HG03060 (cell line): Measurements from ENCODE around the gene ADAM19.

Experiments used
- ATAC-seq: cut with Tn5 transposase; IDR thresholded peaks from one replicate; pipeline ENCODE4 v1.9.1; 2021; ENCODE audit warnings: low read depth, moderate number of reproducible peaks; ENCODE audit not compliant: unreplicated experiment

The ADAM19 gene

GRCh38 chr5:157471709-157472108 is 103.9 kb downstream of the ADAM19 start:
- no peak for ATAC-seq

- ATAC-seq = no peak
Measured at GRCh38 chr5:157470631-157471030, 104.9 kb downstream of the ADAM19 start.

- ATAC-seq = no peak
Measured at GRCh38 chr5:157469687-157470086, 105.9 kb downstream of the ADAM19 start.

GRCh38 chr5:157469073-157469472 is 106.5 kb downstream of the ADAM19 start:
- ATAC-seq = no peak

- ATAC-seq = no peak
Measured at GRCh38 chr5:157468293-157468965, 107.1 kb downstream of the ADAM19 start.

GRCh38 chr5:157464519-157465171 is 110.9 kb downstream of the ADAM19 start:
- peak; percentile 88 for ATAC-seq

- ATAC-seq = no peak
Measured at GRCh38 chr5:157463621-157464518, 111.7 kb downstream of the ADAM19 start.

- ATAC-seq = no peak
Measured at GRCh38 chr5:157463081-157463480, 112.5 kb downstream of the ADAM19 start.

- no peak for ATAC-seq
Measured at GRCh38 chr5:157460921-157461792, 114.4 kb downstream of the ADAM19 start.

GRCh38 chr5:157459715-157460599 is 115.6 kb downstream of the ADAM19 start, which contains the start of gene NIPAL4:
TSS of gene NIPAL4 (plus strand) at chr5:157460213. CDS start at chr5:157460321, 108 bp downstream.
- no peak for ATAC-seq

GRCh38 chr5:157458835-157459234 is 116.7 kb downstream of the ADAM19 start:
- ATAC-seq = no peak

GRCh38 chr5:157457391-157457790 is 118.2 kb downstream of the ADAM19 start:
- no peak for ATAC-seq

GRCh38 chr5:157456301-157456700 is 119.3 kb downstream of the ADAM19 start:
- ATAC-seq = no peak

GRCh38 chr5:157455057-157455456 is 120.5 kb downstream of the ADAM19 start:
- no peak for ATAC-seq

GRCh38 chr5:157454273-157454672 is 121.3 kb downstream of the ADAM19 start:
- no peak for ATAC-seq

- ATAC-seq = no peak
Measured at GRCh38 chr5:157451806-157452205, 123.8 kb downstream of the ADAM19 start.

GRCh38 chr5:157450024-157450423 is 125.6 kb downstream of the ADAM19 start:
- no peak for ATAC-seq

GRCh38 chr5:157449011-157449723 is 126.4 kb downstream of the ADAM19 start:
- no peak for ATAC-seq
